Colonic mucosa (tissue), 4 donors: ENCODE data around the gene JPT1. TPM values are rescaled to one million over a fixed set of nuclear protein-coding genes. Genes with fewer than 3 reads are reported as not detected.

ENCODE experiments used
- DNase-seq: peaks from one replicate; pipeline ENCODE4 v3.0.0-alpha.2; 2020
- H3K27ac ChIP-seq: fragments of 200-600 bp; one replicate; pipeline ENCODE4 v1.8.0; 2021
- H3K27me3 ChIP-seq: fragments of 200-600 bp; one replicate; pipeline ENCODE4 v1.8.0; 2021
- H3K36me3 ChIP-seq: fragments of 200-600 bp; one replicate; pipeline ENCODE4 v1.8.0; 2021
- H3K4me1 ChIP-seq: fragments of 200-600 bp; one replicate; pipeline ENCODE4 v1.8.0; 2021; ENCODE audit warnings: mild to moderate bottlenecking
- H3K4me3 ChIP-seq: fragments of 200-600 bp; one replicate; pipeline ENCODE4 v1.8.0; 2021
- H3K9ac ChIP-seq, 2 donors: one replicate each; pipeline ENCODE4 v1.7.0; 2013; ENCODE audit warnings: control low read depth in 2 of 2, low read depth in 2 of 2, low read length in 2 of 2
- H3K9me3 ChIP-seq: fragments of 200-600 bp; one replicate; pipeline ENCODE4 v1.8.0; 2021
- intact Hi-C: fragments of 100-400 bp; cut with DNase I; formaldehyde crosslinking; loops from one replicate; pipeline ENCODE4 v1.14.1; 2022
- total RNA-seq, 2 donors: library from RNA; stranded (reverse); fragmentation: NEBNext Ultra II Directional in 1 of 2; extraction: Animal tissue kit (Norgen Biotek cat#: 25700) in 1 of 2; gene quantifications; one replicate each; pipeline ENCODE4 v1.2.1, GENCODE V29; 2021
- TF ChIP-seq, protein P1 (sequence below): fragments of 200-600 bp; IDR thresholded peaks from one replicate; pipeline ENCODE4 v1.8.0; 2022; ENCODE audit warnings: antibody characterized with exemption, mild to moderate bottlenecking
- donor health status: healthy.
- donor health status: DM: no; HTN: no; CAD: no.
- donor health status: DM: no; HTN: no; CAD: no.

Gene JPT1
- total RNA-seq, 2 donors from 2014 or later, result 227 to 367 TPM

DNA sequence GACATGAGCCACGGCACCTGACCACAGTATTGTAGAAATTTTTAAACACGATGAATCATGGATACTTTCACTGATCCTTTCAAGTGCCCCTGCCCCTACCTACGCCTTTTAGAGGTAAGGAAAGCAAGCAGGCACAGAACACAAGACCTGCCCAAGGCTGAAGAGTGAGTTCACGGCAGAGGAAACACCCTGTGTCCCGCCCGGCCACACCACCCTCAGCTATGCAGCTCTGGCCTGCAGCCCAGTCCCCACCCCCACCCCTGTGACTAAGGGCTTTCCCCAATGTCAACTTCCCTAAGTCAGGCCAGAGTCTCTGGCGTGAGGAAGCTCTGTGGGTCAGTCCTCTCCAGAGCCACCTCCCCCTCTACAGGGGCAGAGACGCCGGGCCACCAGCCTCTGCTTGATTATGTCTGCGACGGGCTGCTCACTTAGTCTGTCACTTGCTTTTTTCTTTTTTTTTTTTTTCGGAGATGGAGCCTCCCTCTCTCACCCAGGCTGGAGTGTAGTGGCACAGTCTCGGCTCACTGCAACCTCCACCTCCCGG is 58.2 kb downstream of the JPT1 start:
- Histone ChIP-seq H3K4me3 (no peak overlapping the region), H3K27ac (peak overlapping the region; percentile 76), H3K27me3 (no peaks in the 10 kb centered on the region), H3K36me3 (no peaks in the 10 kb centered on the region), H3K4me1 (peaks cover 11% of the 10 kb centered on the region), H3K9ac (peak overlapping the region in 1 of 2 donors; percentile 19), H3K9me3 (no peaks in the 10 kb centered on the region)
- intact Hi-C loops, result no loop called here
- peak; percentile 89 for DNase-seq
- TF ChIP-seq, protein P1, sequence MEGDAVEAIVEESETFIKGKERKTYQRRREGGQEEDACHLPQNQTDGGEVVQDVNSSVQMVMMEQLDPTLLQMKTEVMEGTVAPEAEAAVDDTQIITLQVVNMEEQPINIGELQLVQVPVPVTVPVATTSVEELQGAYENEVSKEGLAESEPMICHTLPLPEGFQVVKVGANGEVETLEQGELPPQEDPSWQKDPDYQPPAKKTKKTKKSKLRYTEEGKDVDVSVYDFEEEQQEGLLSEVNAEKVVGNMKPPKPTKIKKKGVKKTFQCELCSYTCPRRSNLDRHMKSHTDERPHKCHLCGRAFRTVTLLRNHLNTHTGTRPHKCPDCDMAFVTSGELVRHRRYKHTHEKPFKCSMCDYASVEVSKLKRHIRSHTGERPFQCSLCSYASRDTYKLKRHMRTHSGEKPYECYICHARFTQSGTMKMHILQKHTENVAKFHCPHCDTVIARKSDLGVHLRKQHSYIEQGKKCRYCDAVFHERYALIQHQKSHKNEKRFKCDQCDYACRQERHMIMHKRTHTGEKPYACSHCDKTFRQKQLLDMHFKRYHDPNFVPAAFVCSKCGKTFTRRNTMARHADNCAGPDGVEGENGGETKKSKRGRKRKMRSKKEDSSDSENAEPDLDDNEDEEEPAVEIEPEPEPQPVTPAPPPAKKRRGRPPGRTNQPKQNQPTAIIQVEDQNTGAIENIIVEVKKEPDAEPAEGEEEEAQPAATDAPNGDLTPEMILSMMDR, result no peak

DNA sequence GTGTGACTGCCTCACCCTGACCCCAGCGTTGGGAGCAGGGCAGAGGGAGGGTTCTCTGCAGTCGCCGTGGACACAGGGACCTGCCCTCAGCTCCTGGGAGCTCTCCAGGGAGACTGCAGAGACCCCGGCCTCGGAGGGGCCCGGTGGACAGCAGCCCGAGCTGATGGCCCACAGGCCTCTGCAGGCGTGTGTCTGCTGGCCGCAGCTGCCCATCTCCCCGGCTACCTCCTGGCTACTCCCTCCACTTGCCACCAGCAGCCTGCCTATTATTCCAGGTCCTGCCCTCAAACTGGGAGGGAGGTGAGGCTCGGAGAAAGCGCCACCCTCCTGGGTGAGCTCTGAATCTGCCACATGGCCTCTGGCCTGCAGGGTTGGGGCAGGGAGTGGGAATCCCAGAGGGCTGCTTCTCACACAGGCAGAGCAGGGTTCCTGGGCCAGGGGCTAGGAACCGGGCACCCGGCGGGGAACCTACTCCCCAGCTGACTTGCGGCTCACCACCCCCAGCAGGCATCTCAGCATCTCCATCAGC is 59.4 kb downstream of the JPT1 start:
- no peaks in the 10 kb centered on the region for H3K27me3 ChIP-seq
- H3K4me1 ChIP-seq, result peaks cover 24% of the 10 kb centered on the region
- peak overlapping the region in 1 of 2 donors; percentile 51 for H3K9ac ChIP-seq
- DNase-seq, result peak; percentile 49
- H3K36me3 ChIP-seq, result no peaks in the 10 kb centered on the region
- TF ChIP-seq, protein P1, result no peak
- H3K9me3 ChIP-seq, result no peaks in the 10 kb centered on the region
- no peak overlapping the region for H3K4me3 ChIP-seq
- intact Hi-C loops, result no loop called here
- peak overlapping the region; percentile 76 for H3K27ac ChIP-seq

DNA sequence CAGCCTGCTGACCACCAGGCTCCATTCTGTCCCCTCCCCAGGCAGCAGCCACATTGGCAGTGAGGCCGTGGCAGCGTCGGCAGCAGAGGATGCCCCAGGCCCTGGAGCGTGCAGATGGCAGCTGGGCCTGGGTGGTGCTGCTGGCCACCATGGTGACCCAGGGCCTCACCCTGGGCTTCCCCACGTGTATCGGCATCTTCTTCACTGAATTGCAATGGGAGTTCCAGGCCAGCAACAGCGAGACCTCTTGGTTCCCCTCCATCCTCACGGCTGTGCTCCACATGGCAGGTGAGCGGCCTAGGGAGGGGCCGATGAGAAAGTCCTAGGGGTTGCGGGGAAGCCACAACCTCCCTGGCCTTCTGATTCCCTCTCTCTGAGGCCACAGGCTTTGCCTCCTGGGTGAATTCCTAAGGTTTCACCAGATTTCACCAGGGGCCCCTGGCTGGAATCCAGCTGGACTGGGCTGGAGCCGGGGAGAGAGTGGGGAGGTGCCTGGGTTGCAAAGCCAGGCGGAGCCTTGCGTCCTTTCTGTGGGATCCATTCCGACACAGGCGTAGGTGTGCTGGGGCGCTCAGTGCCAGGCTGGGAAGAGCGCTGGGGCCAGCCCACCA is 60.7 kb downstream of the JPT1 start:
- H3K36me3 ChIP-seq, result no peaks in the 10 kb centered on the region
- H3K27ac ChIP-seq, result no peak overlapping the region
- no peaks in the 10 kb centered on the region for H3K27me3 ChIP-seq
- H3K4me1 ChIP-seq, result peaks cover 28% of the 10 kb centered on the region
- TF ChIP-seq, protein P1, result no peak
- no peak for DNase-seq
- intact Hi-C loops, result no loop called here
- H3K9ac ChIP-seq, result peak overlapping the region; percentile 66 to 89
- no peak overlapping the region for H3K4me3 ChIP-seq
- H3K9me3 ChIP-seq, result no peaks in the 10 kb centered on the region

DNA sequence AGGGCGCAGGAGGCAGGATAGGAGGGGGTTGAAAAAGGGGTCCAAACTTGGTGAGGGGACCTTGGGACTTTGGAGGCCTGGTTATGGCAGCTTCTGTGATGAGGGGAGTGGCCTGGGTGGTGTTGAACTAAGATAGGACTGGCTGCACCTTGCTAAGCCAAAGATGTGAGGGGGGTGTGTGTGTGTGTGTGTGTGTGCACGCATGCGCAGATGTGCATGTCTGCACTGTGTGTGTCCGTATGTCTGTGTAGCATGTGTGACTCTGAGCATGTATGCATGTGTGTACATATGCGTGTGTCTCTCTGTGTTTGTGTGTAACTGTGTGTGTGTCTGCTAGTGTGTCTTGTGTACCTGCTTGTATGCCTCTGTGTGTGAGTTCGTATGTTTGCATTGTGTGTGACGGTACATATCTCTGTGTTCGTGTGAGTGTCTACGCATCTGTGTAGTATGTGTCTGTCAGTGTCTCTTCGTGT is 62.4 kb downstream of the JPT1 start:
- Histone ChIP-seq H3K9ac (peak overlapping the region; percentile 61 to 89), H3K4me1 (peaks cover 35% of the 10 kb centered on the region), H3K4me3 (no peak overlapping the region), H3K27me3 (no peaks in the 10 kb centered on the region), H3K36me3 (no peaks in the 10 kb centered on the region), H3K9me3 (no peaks in the 10 kb centered on the region), H3K27ac (peak overlapping the region; percentile 99)
- TF ChIP-seq, protein P1, result no peak
- intact Hi-C loops, result no loop called here
- peak; percentile 81 for DNase-seq

DNA sequence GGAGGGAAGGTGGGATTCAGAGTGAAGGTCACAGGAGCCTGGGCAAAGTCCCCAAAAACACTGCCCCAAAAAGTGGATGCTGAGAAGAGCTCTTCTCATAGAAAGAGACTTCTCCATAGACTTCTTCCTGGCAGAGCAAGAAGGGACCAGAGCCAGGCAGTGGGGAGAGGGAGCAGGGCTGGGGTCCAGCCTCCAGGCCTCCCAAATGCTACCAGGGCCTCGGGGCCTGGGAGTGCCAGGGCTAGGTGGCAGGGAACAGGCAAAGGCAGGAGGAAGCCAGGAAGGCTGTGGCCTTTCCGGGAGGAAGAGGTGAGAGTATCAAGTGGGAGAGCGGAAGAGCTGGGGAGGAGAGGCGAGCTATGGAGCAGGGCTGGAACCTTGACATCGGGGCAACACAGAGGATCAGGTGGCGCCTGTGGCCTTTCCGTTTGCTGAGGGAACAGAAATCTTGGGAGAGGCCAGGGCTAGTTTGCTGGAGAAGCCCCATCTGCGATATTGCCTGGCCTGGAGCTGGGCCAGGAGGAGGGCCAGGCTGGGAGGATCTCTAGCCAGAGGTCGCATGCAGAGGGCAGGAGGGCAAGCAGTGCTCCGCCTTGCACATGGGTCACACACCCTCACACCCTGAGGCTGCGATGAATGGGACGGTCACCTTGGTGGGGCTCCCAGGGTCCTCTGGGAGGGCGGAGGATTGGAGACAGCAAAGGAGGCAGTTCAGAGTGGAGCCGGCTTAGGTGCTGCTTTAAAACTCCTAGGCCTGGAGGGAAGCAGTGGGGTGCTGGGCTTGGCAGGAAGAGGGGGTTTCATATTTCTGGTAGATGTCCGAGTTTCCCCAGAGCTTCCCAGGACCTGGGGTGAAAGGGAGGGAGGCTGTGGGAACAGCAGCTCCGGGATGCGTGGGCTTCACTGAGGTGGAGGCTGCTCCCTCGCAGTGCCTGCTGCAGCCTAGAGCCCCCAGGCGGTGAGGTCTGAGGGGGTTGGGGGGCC is 63.1 kb downstream of the JPT1 start:
- H3K9ac ChIP-seq, result peak overlapping the region; percentile 61 to 89
- peak; percentile 87 for DNase-seq
- intact Hi-C loops, result no loop called here
- H3K4me3 ChIP-seq, result no peak overlapping the region
- no peaks in the 10 kb centered on the region for H3K36me3 ChIP-seq
- TF ChIP-seq, protein P1, result no peak
- H3K27me3 ChIP-seq, result no peaks in the 10 kb centered on the region
- no peaks in the 10 kb centered on the region for H3K9me3 ChIP-seq
- H3K27ac ChIP-seq, result peak overlapping the region; percentile 99
- H3K4me1 ChIP-seq, result peaks cover 35% of the 10 kb centered on the region
